Mesothelial cell of epicardium (in vitro differentiated cells): Measurements from ENCODE around the gene WDR70. TPM values are rescaled to one million over a fixed set of nuclear protein-coding genes. Genes with fewer than 3 reads are reported as not detected.

Source experiments
- DNase-seq, 2 experiments: peaks; one replicate each; pipeline ENCODE4 v3.0.0; 2021; ENCODE audit warnings: low spot score in 2 of 2; ENCODE audit not compliant: unreplicated experiment in 2 of 2
- H3K27ac Mint-ChIP-seq: 2 replicates; pipeline ENCODE4 v1.8.0; 2021; ENCODE audit warnings: mixed read lengths
- H3K27me3 Mint-ChIP-seq: 2 replicates; pipeline ENCODE4 v1.8.0; 2021; ENCODE audit warnings: low read depth, mixed read lengths
- H3K36me3 Mint-ChIP-seq: 2 replicates; pipeline ENCODE4 v1.8.0; 2021; ENCODE audit warnings: mixed read lengths
- H3K4me1 Mint-ChIP-seq: 2 replicates; pipeline ENCODE4 v1.8.0; 2021; ENCODE audit warnings: mixed read lengths
- H3K4me3 Mint-ChIP-seq: 2 replicates; pipeline ENCODE4 v1.8.0; 2021; ENCODE audit warnings: mild to moderate bottlenecking, moderate library complexity, mixed read lengths
- H3K9me3 Mint-ChIP-seq: 2 replicates; pipeline ENCODE4 v1.8.0; 2021; ENCODE audit warnings: mixed read lengths
- total RNA-seq: library from RNA; stranded (reverse); gene quantifications from 3 replicates; pipeline ENCODE4 v1.2.1, GENCODE V29; 2021
- TF ChIP-seq, protein P1 (sequence below): fragments of 200-600 bp; sonication (generic); IDR thresholded peaks from one replicate; pipeline ENCODE4 v1.5.0; 2021; ENCODE audit warnings: antibody characterized with exemption; ENCODE audit not compliant: unreplicated experiment

Gene WDR70
- total RNA-seq, 1 donor from 2014 or later: 47.8 TPM

GRCh38 chr5:37738057-37738691, 359.1 kb downstream of the WDR70 start:
- Mint-ChIP-seq H3K27ac (no peak overlapping the region), H3K36me3 (peaks cover 21% of the 10 kb centered on the region), H3K9me3 (peaks cover 18% of the 10 kb centered on the region), H3K27me3 (no peaks in the 10 kb centered on the region), H3K4me1 (peaks cover 16% of the 10 kb centered on the region), H3K4me3 (no peak overlapping the region)
- TF ChIP-seq, protein P1, sequence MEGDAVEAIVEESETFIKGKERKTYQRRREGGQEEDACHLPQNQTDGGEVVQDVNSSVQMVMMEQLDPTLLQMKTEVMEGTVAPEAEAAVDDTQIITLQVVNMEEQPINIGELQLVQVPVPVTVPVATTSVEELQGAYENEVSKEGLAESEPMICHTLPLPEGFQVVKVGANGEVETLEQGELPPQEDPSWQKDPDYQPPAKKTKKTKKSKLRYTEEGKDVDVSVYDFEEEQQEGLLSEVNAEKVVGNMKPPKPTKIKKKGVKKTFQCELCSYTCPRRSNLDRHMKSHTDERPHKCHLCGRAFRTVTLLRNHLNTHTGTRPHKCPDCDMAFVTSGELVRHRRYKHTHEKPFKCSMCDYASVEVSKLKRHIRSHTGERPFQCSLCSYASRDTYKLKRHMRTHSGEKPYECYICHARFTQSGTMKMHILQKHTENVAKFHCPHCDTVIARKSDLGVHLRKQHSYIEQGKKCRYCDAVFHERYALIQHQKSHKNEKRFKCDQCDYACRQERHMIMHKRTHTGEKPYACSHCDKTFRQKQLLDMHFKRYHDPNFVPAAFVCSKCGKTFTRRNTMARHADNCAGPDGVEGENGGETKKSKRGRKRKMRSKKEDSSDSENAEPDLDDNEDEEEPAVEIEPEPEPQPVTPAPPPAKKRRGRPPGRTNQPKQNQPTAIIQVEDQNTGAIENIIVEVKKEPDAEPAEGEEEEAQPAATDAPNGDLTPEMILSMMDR: no peak
- DNase-seq: no peak

DNA sequence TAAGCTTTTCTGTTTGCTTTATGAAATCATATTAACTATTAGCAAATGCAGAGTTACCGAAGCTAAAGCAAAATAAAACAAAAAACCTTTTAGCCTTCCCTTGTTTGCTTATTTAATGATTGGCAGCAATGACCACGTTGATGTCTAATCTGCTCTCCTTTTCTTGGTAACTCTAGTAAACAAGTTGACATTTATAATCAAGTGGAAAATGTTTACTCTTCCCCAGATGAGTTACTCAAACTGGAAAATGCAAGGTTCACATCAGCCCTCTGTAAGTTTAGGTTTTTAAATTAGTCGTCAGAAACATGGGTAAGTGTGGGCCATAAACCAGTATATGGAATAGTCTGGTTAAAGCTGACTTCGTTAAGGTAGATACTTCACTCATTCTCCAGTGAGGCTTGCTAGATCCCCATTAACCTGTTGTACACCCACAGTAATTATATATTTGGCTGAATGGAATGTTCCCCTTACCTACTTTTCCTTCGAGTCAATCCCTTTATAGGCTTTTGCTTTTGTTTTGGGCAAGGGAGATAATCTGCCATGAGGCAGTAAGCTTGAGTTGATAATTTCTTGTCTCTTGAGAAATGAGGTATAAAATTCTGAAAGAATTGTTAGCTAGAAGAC, 359.9 kb downstream of the WDR70 start:
- DNase-seq: no peak
- TF ChIP-seq, protein P1: no peak
- Mint-ChIP-seq H3K9me3 (peaks cover 20% of the 10 kb centered on the region), H3K27me3 (no peaks in the 10 kb centered on the region), H3K27ac (no peak overlapping the region), H3K4me1 (peaks cover 17% of the 10 kb centered on the region), H3K36me3 (peaks cover 27% of the 10 kb centered on the region), H3K4me3 (no peak overlapping the region)

GRCh38 chr5:37739817-37740261, 360.7 kb downstream of the WDR70 start:
- TF ChIP-seq, protein P1: no peak
- peaks cover 25% of the 10 kb centered on the region for H3K4me1 Mint-ChIP-seq
- peaks cover 27% of the 10 kb centered on the region for H3K9me3 Mint-ChIP-seq
- no peak overlapping the region for H3K27ac Mint-ChIP-seq
- H3K27me3 Mint-ChIP-seq: no peaks in the 10 kb centered on the region
- H3K4me3 Mint-ChIP-seq: no peak overlapping the region
- no peak for DNase-seq
- peaks cover 36% of the 10 kb centered on the region for H3K36me3 Mint-ChIP-seq

- TF ChIP-seq, protein P1: no peak
- Mint-ChIP-seq H3K9me3 (peaks cover 32% of the 10 kb centered on the region), H3K4me1 (peaks cover 22% of the 10 kb centered on the region), H3K36me3 (peaks cover 40% of the 10 kb centered on the region), H3K27me3 (no peaks in the 10 kb centered on the region), H3K27ac (no peak overlapping the region), H3K4me3 (no peak overlapping the region)
- DNase-seq: no peak
Measured at GRCh38 chr5:37740331-37741066, 361.4 kb downstream of the WDR70 start.

DNA sequence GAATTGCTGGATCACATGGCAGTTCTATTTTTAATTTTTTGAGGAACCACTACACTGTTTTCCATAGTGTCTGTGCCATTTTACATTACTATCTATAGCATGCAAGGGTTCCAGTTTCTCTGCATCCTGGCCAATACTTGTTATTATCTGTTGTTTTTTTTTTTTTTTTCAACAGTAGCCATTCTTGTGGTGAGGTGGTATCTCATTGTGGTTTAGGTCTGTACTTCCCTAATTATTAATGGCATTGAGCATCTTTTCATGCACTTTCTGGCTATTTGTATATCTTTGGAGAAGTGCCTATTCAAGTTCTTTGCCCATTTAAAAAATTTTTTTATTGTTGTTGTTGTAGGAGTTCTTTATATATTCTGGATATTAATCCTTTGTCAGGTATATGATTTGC, 363.0 kb downstream of the WDR70 start:
- Mint-ChIP-seq H3K36me3 (peaks cover 47% of the 10 kb centered on the region), H3K4me1 (peaks cover 14% of the 10 kb centered on the region), H3K9me3 (peaks cover 47% of the 10 kb centered on the region), H3K27ac (no peak overlapping the region), H3K27me3 (no peaks in the 10 kb centered on the region), H3K4me3 (no peak overlapping the region)
- TF ChIP-seq, protein P1: no peak
- no peak for DNase-seq
